ENCODE data around the gene GTF3C2. TPM values are rescaled to one million over a fixed set of nuclear protein-coding genes. Genes with fewer than 3 reads are reported as not detected.
A peak's percentile ranks its signal among the peaks of the same experiment; 100 is the strongest.

The GTF3C2 gene
- total and polyA plus RNA-seq, 2 of the 13 experiments (the other 11 are each of a cell fraction or from before 2014, with no cell fraction given): 77.5 to 130 TPM

GRCh38 chr2:27370026-27370815 is 13.7 kb upstream of the GTF3C2 start, which contains the start of the genes EIF2B4 and SNX17 (continued):
- TF ChIP-seq MYPOP (CRISPR knock-in tag; IDR thresholded peaks at IDR 0.05) (peak; percentile 92), PHF8 (CRISPR knock-in tag; IDR thresholded peaks at IDR 0.05) (peak; percentile 99), ATF4 (CRISPR knock-in tag; IDR thresholded peaks at IDR 0.05) (peak in 1 of 2 experiments; percentile 88; a peak in 2 of 4 replicates), CREM (IDR thresholded peaks at IDR 0.05) (peak; percentile 99), CREM (CRISPR knock-in tag; IDR thresholded peaks at IDR 0.05) (no peak; the same call in 1 of the 2 replicates), DR1 (CRISPR knock-in tag; IDR thresholded peaks at IDR 0.05) (peak; percentile 86; the same call in 1 of the 2 replicates), ZUFSP (CRISPR knock-in tag; IDR thresholded peaks at IDR 0.05; ENCODE audit: borderline replicate concordance) (no peak), TOPORS (CRISPR knock-in tag; IDR thresholded peaks at IDR 0.05) (peak; percentile 76), TCF12 (IDR thresholded peaks at IDR 0.05) (no peak), TCF12 (CRISPR knock-in tag; IDR thresholded peaks at IDR 0.05) (peak; percentile 83), MAFG (CRISPR knock-in tag; IDR thresholded peaks at IDR 0.05) (0 out of 2 replicates have a peak, but pooled peaks have one; percentile 35), ARHGAP35 (CRISPR knock-in tag; IDR thresholded peaks at IDR 0.05; ENCODE audit: borderline replicate concordance) (peak; percentile 90), KAT7 (CRISPR knock-in tag; IDR thresholded peaks at IDR 0.05; ENCODE audit: borderline replicate concordance) (peak; percentile 96; the same call in 1 of the 2 replicates), ATF7-NPFF (CRISPR knock-in tag; IDR thresholded peaks at IDR 0.05; ENCODE audit: low read depth) (peak; percentile 98), ZNF446 (CRISPR knock-in tag; IDR thresholded peaks at IDR 0.05) (peak; percentile 79; the same call in 1 of the 2 replicates), ZNF761 (CRISPR knock-in tag; conservative IDR thresholded peaks at IDR 0.05) (peak; percentile 97), ZNF891 (CRISPR knock-in tag; IDR thresholded peaks at IDR 0.05) (peak; percentile 76), ZNF44 (CRISPR knock-in tag; IDR thresholded peaks at IDR 0.05) (peak; percentile 20), FOXM1 (CRISPR knock-in tag; IDR thresholded peaks at IDR 0.05) (no peak; the same call in 1 of the 2 replicates), ZNF776 (CRISPR knock-in tag; IDR thresholded peaks at IDR 0.05) (peak; percentile 92), GATAD2A (CRISPR knock-in tag; IDR thresholded peaks at IDR 0.05) (peak; percentile 80), HOMEZ (CRISPR knock-in tag; IDR thresholded peaks at IDR 0.05; ENCODE audit: low read depth) (peak; percentile 79), MED8 (CRISPR knock-in tag; IDR thresholded peaks at IDR 0.05; ENCODE audit: insufficient replicate concordance) (peak; percentile 95), SMYD3 (CRISPR knock-in tag; IDR thresholded peaks at IDR 0.05) (peak; percentile 91; the same call in 1 of the 2 replicates), ZFP36L2 (CRISPR knock-in tag; IDR thresholded peaks at IDR 0.05) (peak; percentile 31; the same call in 1 of the 2 replicates), ZKSCAN1 (IDR thresholded peaks at IDR 0.05; ENCODE audit: low read length) (0 out of 2 replicates have a peak, but pooled peaks have one; percentile 10)
